ENCODE results near the gene NPTX1. TPM values are rescaled to one million over a fixed set of nuclear protein-coding genes. Genes with fewer than 3 reads are reported as not detected.

NPTX1 gene
- total and polyA plus RNA-seq, 9 of the 15 experiments (the other 6 are each of a cell fraction or from before 2014, with no cell fraction given) = 0.04 TPM; not detected in 8

- H4K20me1 ChIP-seq (replicated peaks; ENCODE audit: control insufficient read depth, insufficient read depth, low read length) = peaks cover 13% of the 10 kb centered on the region; the same call in 1 of the 2 replicates
- no peak for ATAC-seq
- no peak for DNase-seq (ENCODE audit: extremely low read depth in 1 of 4, low spot score in 3 of 4)
- H3K9me1 ChIP-seq (ENCODE audit: control insufficient read depth, insufficient read depth, low read length) = no peaks in the 10 kb centered on the region
- H3K4me2 ChIP-seq (ENCODE audit: insufficient read depth, low read length) = no peak overlapping the region
- H2AFZ ChIP-seq (ENCODE audit: low read depth, low read length) = no peak overlapping the region
- FAIRE-seq = no peak
- no peaks in the 10 kb centered on the region for H3K79me2 ChIP-seq (ENCODE audit: control insufficient read depth, insufficient read depth, low read length)
- WGBS (ENCODE audit: insufficient coverage, low coverage, missing lambda C conversion rate) = 22% methylated on average over 13 of the region's 20 CpGs
- in situ Hi-C loops (cut with MboI) = no loop called here
- no TSS peak for BruUV-seq (replicated peaks)
- H3K27ac ChIP-seq (ENCODE audit: extremely low read depth, low read depth, low read length) = no peak overlapping the region
- TF ChIP-seq POLR2G (IDR thresholded peaks at IDR 0.05; ENCODE audit: low read depth, low read length) (peak; percentile 44; the same call in 1 of the 2 replicates), ZKSCAN8 (CRISPR knock-in tag; IDR thresholded peaks at IDR 0.05) (no peak), BRD9 (IDR thresholded peaks at IDR 0.05; ENCODE audit: low read depth, partially characterized antibody) (no peak), FOXP4 (CRISPR knock-in tag; IDR thresholded peaks at IDR 0.05; ENCODE audit: borderline replicate concordance) (no peak), POLR3G (IDR thresholded peaks at IDR 0.05; ENCODE audit: extremely low read depth, insufficient read length, insufficient replicate concordance) (no peak)
- H3K4me1 ChIP-seq (replicated peaks in 1 of 2; ENCODE audit: control insufficient read depth in 2 of 2, insufficient read depth in 2 of 2, low read length in 2 of 2) = peaks cover 0 to 21% of the 10 kb centered on the region in 2 experiments; a peak in 2 of 5 replicates
- no peak overlapping the region for H3K4me3 ChIP-seq
- H3K36me3 ChIP-seq (ENCODE audit: control insufficient read depth, insufficient read depth, low read length) = 0 out of 3 replicates have a peak, but pooled peaks cover 3% of the 10 kb centered on the region
- CTCF ChIA-PET (ENCODE audit: low intra/inter-chr PET ratio) = no interaction called here
- peaks cover 13 to 43% of the 10 kb centered on the region in 2 experiments; a peak in 4 of 5 replicates for H3K27me3 ChIP-seq (ENCODE audit: control insufficient read depth in 2 of 2, insufficient read depth in 2 of 2, low read length in 2 of 2)
- intact Hi-C loops (cut with micrococcal nuclease) = no loop called here
- H3K9me3 ChIP-seq (replicated peaks; ENCODE audit: control insufficient read depth, insufficient read depth, low read depth, low read length) = no peaks in the 10 kb centered on the region
- no peak overlapping the region for H3K9ac ChIP-seq (ENCODE audit: insufficient read depth in 1 of 2, low read depth in 2 of 2, low read length in 2 of 2)
- POLR2A ChIA-PET = no interaction called here
Measured at GRCh38 chr17:80421381-80422090, 54.9 kb downstream of the NPTX1 start.
